K562 (cell line): ENCODE measurements around the gene EMILIN1. TPM values are rescaled to one million over a fixed set of nuclear protein-coding genes. Genes with fewer than 3 reads are reported as not detected.
A peak's percentile ranks its signal among the peaks of the same experiment; 100 is the strongest.

Source experiments
- BCOR ChIP-seq: fragments of 450-650 bp; IDR thresholded peaks from 2 replicates; pipeline ENCODE4 v1.6.1; 2016
- FIP1L1 ChIP-seq: fragments of 200-400 bp; formaldehyde crosslinking; IDR thresholded peaks from 2 replicates; pipeline ENCODE4 v1.6.1; 2018; ENCODE audit warnings: mild to moderate bottlenecking, low read depth, low read length; ENCODE audit not compliant: poor library complexity, severe bottlenecking
- FOS ChIP-seq: IDR thresholded peaks from 3 replicates; pipeline ENCODE4 v1.6.1; 2011; ENCODE audit not compliant: insufficient read length; ENCODE audit errors: extremely low read depth
- FOXK1 ChIP-seq: sonication (generic); formaldehyde crosslinking; IDR thresholded peaks from 2 replicates; pipeline ENCODE4 v1.8.0; 2022; ENCODE audit warnings: missing genetic modification reagents, mild to moderate bottlenecking, borderline replicate concordance
- FOXM1 ChIP-seq, 2 experiments: fragments of 450-650 bp in 1 of 2; sonication (generic) in 1 of 2; formaldehyde crosslinking in 1 of 2; IDR thresholded peaks; 2 replicates each; pipeline versions ENCODE4 v1.6.1 to v1.9.0; 2017 to 2022; ENCODE audit warnings: low read depth in 2 of 2, mild to moderate bottlenecking in 2 of 2, missing genetic modification reagents in 1 of 2, moderate library complexity in 1 of 2
- GATAD2A ChIP-seq: fragments of 450-650 bp; IDR thresholded peaks from 2 replicates; pipeline ENCODE4 v1.6.1; 2017
- HMG20A ChIP-seq: fragments of 450-650 bp; formaldehyde crosslinking; conservative IDR thresholded peaks from 2 replicates; pipeline ENCODE4 v1.4.0; 2020; ENCODE audit warnings: mild to moderate bottlenecking, mixed read lengths
- KAT2B ChIP-seq: IDR thresholded peaks from one replicate; pipeline ENCODE4 v1.6.1; 2012; ENCODE audit warnings: low read depth, mild to moderate bottlenecking, control low read depth, inconsistent platforms, low read length, moderate library complexity
- MAFK ChIP-seq: IDR thresholded peaks from 2 replicates; pipeline ENCODE4 v1.6.1; 2011; ENCODE audit warnings: low read length, improper control_type of control experiment
- MBD2 ChIP-seq: sonication (generic); IDR thresholded peaks from 2 replicates; pipeline ENCODE4 v1.6.1; 2016; ENCODE audit warnings: low read depth, borderline replicate concordance
- MED1 ChIP-seq: sonication (generic); formaldehyde crosslinking; IDR thresholded peaks from 2 replicates; pipeline ENCODE4 v1.8.1; 2023; ENCODE audit warnings: missing genetic modification reagents, borderline replicate concordance
- MITF ChIP-seq: IDR thresholded peaks from 2 replicates; pipeline ENCODE4 v1.6.1; 2014; ENCODE audit warnings: antibody characterized with exemption
- POLR2G ChIP-seq: fragments of 200-400 bp; formaldehyde crosslinking; IDR thresholded peaks from 2 replicates; pipeline ENCODE4 v1.6.1; 2017; ENCODE audit warnings: low read depth, mild to moderate bottlenecking, antibody characterized with exemption, low read length, moderate library complexity
- POLR3G ChIP-seq: IDR thresholded peaks from 2 replicates; pipeline ENCODE4 v1.6.1; 2011; ENCODE audit not compliant: insufficient read length, insufficient replicate concordance; ENCODE audit errors: extremely low read depth
- RBFOX2 ChIP-seq: fragments of 200-400 bp; formaldehyde crosslinking; IDR thresholded peaks from 2 replicates; pipeline ENCODE4 v1.6.1; 2017; ENCODE audit warnings: low read depth, mild to moderate bottlenecking, low read length, moderate library complexity
- RHOXF2B ChIP-seq: fragments of 250-450 bp; sonication (Bioruptor Pico); conservative IDR thresholded peaks from 2 replicates; pipeline ENCODE4 v1.5.1; 2021
- TRIM28 ChIP-seq: fragments of 450-650 bp; IDR thresholded peaks from 2 replicates; pipeline ENCODE4 v1.6.1; 2017
- U2AF1 ChIP-seq: fragments of 200-400 bp; formaldehyde crosslinking; optimal IDR thresholded peaks from 2 replicates; pipeline ENCODE3; 2017; ENCODE audit warnings: mild to moderate bottlenecking, low read depth, low read length, moderate library complexity
- YY1 ChIP-seq, 3 experiments: IDR thresholded peaks; 2 replicates each; pipeline ENCODE4 v1.6.1; 2011; ENCODE audit warnings: low read length in 2 of 3, mild to moderate bottlenecking in 2 of 3, moderate library complexity in 2 of 3, borderline replicate concordance in 1 of 3, control low read depth in 1 of 3, low read depth in 1 of 3; ENCODE audit not compliant: insufficient read depth in 3 of 3, insufficient replicate concordance in 2 of 3, control insufficient read depth in 1 of 3, insufficient read length in 1 of 3; ENCODE audit errors: extremely low read depth in 1 of 3
- ZKSCAN1 ChIP-seq: fragments of 150-350 bp; IDR thresholded peaks from 2 replicates; pipeline ENCODE4 v1.6.1; 2016; ENCODE audit warnings: low read depth, low read length
- polyA plus RNA-seq, 8 experiments: library from polyadenylated mRNA; depleted of rRNA in 4 of 8; stranded (reverse) in 5 of 8; unstranded in 3 of 8; fragments of >200 nt; fragmentation: Nextera tagmentation in 2 of 8; fragmentation: Illumina TruSeq in 1 of 8; extraction: Ambion mirVana in 2 of 8; extraction: Trizol in 1 of 8; gene quantifications; 2 replicates each; pipeline versions ENCODE4 v1.2.1 to v1.2.3, GENCODE V29; 2011 to 2014; ENCODE audit warnings: inconsistent platforms in 1 of 8, missing spikeins in 1 of 8
- total RNA-seq, 7 experiments: library from RNA; depleted of rRNA in 6 of 7; stranded (reverse); fragments of >200 nt in 6 of 7; fragmentation: Illumina TruSeq in 2 of 7; extraction: Trizol in 2 of 7; gene quantifications; 2 replicates each; pipeline versions ENCODE4 v1.2.1 to v1.2.3, GENCODE V29; 2011 to 2021; ENCODE audit warnings: low replicate concordance in 1 of 7
- TF ChIP-seq, protein P1 (sequence below): sonication (generic); formaldehyde crosslinking; IDR thresholded peaks from 2 replicates; pipeline ENCODE4 v1.8.1; 2023; ENCODE audit warnings: missing genetic modification reagents, mild to moderate bottlenecking, borderline replicate concordance

EMILIN1 gene
- total and polyA plus RNA-seq, 9 of the 15 experiments (the other 6 are each of a cell fraction or from before 2014, with no cell fraction given) = 0.04 to 2.7 (median 0.54) TPM; not detected in 2

- no peak for TF ChIP-seq MED1 (CRISPR knock-in tag)
- TF ChIP-seq RHOXF2B (CRISPR knock-in tag) = no peak
- TF ChIP-seq GATAD2A = no peak
- no peak for TF ChIP-seq FOXK1 (CRISPR knock-in tag)
- TF ChIP-seq HMG20A (CRISPR knock-in tag) = no peak
- TF ChIP-seq FOXM1 (IDR thresholded peaks at IDR 0.05; ENCODE audit: low read depth) = no peak
- no peak for TF ChIP-seq FOXM1 (CRISPR knock-in tag; IDR thresholded peaks at IDR 0.05; ENCODE audit: low read depth)
- TF ChIP-seq FIP1L1 = peak; percentile 70
- TF ChIP-seq YY1 (IDR thresholded peaks at IDR 0.05; ENCODE audit: borderline replicate concordance in 1 of 3, control insufficient read depth in 1 of 3, extremely low read depth in 1 of 3, insufficient read depth in 3 of 3, insufficient read length in 1 of 3, insufficient replicate concordance in 2 of 3, low read depth in 1 of 3, low read length in 2 of 3) = peak in 2 of 3 experiments; percentile 76 to 77
- TF ChIP-seq BCOR = 0 out of 2 replicates have a peak, but pooled peaks have one; percentile 25
- no peak for TF ChIP-seq FOS
- TF ChIP-seq, protein P1, sequence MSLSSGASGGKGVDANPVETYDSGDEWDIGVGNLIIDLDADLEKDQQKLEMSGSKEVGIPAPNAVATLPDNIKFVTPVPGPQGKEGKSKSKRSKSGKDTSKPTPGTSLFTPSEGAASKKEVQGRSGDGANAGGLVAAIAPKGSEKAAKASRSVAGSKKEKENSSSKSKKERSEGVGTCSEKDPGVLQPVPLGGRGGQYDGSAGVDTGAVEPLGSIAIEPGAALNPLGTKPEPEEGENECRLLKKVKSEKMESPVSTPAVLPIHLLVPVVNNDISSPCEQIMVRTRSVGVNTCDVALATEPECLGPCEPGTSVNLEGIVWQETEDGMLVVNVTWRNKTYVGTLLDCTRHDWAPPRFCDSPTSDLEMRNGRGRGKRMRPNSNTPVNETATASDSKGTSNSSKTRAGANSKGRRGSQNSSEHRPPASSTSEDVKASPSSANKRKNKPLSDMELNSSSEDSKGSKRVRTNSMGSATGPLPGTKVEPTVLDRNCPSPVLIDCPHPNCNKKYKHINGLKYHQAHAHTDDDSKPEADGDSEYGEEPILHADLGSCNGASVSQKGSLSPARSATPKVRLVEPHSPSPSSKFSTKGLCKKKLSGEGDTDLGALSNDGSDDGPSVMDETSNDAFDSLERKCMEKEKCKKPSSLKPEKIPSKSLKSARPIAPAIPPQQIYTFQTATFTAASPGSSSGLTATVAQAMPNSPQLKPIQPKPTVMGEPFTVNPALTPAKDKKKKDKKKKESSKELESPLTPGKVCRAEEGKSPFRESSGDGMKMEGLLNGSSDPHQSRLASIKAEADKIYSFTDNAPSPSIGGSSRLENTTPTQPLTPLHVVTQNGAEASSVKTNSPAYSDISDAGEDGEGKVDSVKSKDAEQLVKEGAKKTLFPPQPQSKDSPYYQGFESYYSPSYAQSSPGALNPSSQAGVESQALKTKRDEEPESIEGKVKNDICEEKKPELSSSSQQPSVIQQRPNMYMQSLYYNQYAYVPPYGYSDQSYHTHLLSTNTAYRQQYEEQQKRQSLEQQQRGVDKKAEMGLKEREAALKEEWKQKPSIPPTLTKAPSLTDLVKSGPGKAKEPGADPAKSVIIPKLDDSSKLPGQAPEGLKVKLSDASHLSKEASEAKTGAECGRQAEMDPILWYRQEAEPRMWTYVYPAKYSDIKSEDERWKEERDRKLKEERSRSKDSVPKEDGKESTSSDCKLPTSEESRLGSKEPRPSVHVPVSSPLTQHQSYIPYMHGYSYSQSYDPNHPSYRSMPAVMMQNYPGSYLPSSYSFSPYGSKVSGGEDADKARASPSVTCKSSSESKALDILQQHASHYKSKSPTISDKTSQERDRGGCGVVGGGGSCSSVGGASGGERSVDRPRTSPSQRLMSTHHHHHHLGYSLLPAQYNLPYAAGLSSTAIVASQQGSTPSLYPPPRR (CRISPR knock-in tag) = no peak
- TF ChIP-seq POLR3G = no peak
- TF ChIP-seq MBD2 = peak; percentile 64; the same call in 1 of the 2 replicates
- no peak for TF ChIP-seq KAT2B
- TF ChIP-seq TRIM28 = no peak
- peak; percentile 99 for TF ChIP-seq POLR2G
- TF ChIP-seq MAFK = no peak
- no peak for TF ChIP-seq MITF
- peak; percentile 100 for TF ChIP-seq RBFOX2
- TF ChIP-seq ZKSCAN1 = no peak
- peak; percentile 84 for TF ChIP-seq U2AF1
These were observed 45.7 kb upstream of the EMILIN1 start, which contains the start of gene TMEM214 (continued) for GRCh38 chr2:27032495-27033252.
